Measurements from ENCODE around the gene KCNG2. TPM values are rescaled to one million over a fixed set of nuclear protein-coding genes. Genes with fewer than 3 reads are reported as not detected.

KCNG2 gene
- total and polyA plus RNA-seq, 4 donors, result 0.03 to 0.23 (median 0.08) TPM; not detected in 1

- Histone ChIP-seq H3K4me1 (ENCODE audit: control insufficient read depth in 4 of 4, insufficient read depth in 4 of 4, low read length in 3 of 4) (peaks cover 1 to 23% (median 15%) of the 10 kb centered on the region in 4 donors), H3K36me3 (ENCODE audit: control insufficient read depth in 4 of 4, insufficient read depth in 3 of 4, low read depth in 1 of 4, low read length in 3 of 4) (peaks cover 3 to 31% (median 27%) of the 10 kb centered on the region in 4 donors), H3K4me3 (ENCODE audit: low read depth in 1 of 3, low read length in 3 of 3) (no peak overlapping the region), H3K9ac (ENCODE audit: low read depth in 1 of 2, low read length in 2 of 2) (no peak overlapping the region), H3K27me3 (ENCODE audit: control insufficient read depth in 4 of 4, insufficient read depth in 4 of 4, low read length in 3 of 4) (no peaks in the 10 kb centered on the region), H3K27ac (ENCODE audit: low read depth in 1 of 2, low read length in 2 of 2) (no peak overlapping the region), H3K9me3 (ENCODE audit: control insufficient read depth in 4 of 4, low read length in 3 of 4) (peaks cover 0 to 3% (median 2%) of the 10 kb centered on the region in 4 donors)
- WGBS, result 99% methylated on average over 2 of the region's 2 CpGs
- no peak for TF ChIP-seq FOXA1 (IDR thresholded peaks at IDR 0.05)
- TF ChIP-seq, protein P1, sequence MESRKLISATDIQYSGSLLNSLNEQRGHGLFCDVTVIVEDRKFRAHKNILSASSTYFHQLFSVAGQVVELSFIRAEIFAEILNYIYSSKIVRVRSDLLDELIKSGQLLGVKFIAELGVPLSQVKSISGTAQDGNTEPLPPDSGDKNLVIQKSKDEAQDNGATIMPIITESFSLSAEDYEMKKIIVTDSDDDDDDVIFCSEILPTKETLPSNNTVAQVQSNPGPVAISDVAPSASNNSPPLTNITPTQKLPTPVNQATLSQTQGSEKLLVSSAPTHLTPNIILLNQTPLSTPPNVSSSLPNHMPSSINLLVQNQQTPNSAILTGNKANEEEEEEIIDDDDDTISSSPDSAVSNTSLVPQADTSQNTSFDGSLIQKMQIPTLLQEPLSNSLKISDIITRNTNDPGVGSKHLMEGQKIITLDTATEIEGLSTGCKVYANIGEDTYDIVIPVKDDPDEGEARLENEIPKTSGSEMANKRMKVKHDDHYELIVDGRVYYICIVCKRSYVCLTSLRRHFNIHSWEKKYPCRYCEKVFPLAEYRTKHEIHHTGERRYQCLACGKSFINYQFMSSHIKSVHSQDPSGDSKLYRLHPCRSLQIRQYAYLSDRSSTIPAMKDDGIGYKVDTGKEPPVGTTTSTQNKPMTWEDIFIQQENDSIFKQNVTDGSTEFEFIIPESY (IDR thresholded peaks at IDR 0.05), result no peak
- DNase-seq (ENCODE audit: low spot score), result no peak
These were observed 132.4 kb downstream of the KCNG2 start for GRCh38 chr18:79930020-79930642.

GRCh38 chr18:79931475-79931874 lies 133.7 kb downstream of the KCNG2 start:
- Histone ChIP-seq H3K9ac (ENCODE audit: low read depth in 1 of 2, low read length in 2 of 2) (no peak overlapping the region), H3K27me3 (ENCODE audit: control insufficient read depth in 4 of 4, insufficient read depth in 4 of 4, low read length in 3 of 4) (no peaks in the 10 kb centered on the region), H3K4me1 (ENCODE audit: control insufficient read depth in 4 of 4, insufficient read depth in 4 of 4, low read length in 3 of 4) (peaks cover 11 to 33% (median 26%) of the 10 kb centered on the region in 4 donors), H3K36me3 (ENCODE audit: control insufficient read depth in 4 of 4, insufficient read depth in 3 of 4, low read depth in 1 of 4, low read length in 3 of 4) (peaks cover 3 to 24% (median 21%) of the 10 kb centered on the region in 4 donors), H3K4me3 (ENCODE audit: low read depth in 1 of 3, low read length in 3 of 3) (no peak overlapping the region), H3K27ac (ENCODE audit: low read depth in 1 of 2, low read length in 2 of 2) (no peak overlapping the region), H3K9me3 (ENCODE audit: control insufficient read depth in 4 of 4, low read length in 3 of 4) (peaks cover 0 to 3% (median 2%) of the 10 kb centered on the region in 4 donors)
- TF ChIP-seq RAD21 (IDR thresholded peaks at IDR 0.05) (no peak), HNF4G (IDR thresholded peaks at IDR 0.05) (no peak), EGR1 (IDR thresholded peaks at IDR 0.05; ENCODE audit: low read depth in 2 of 2) (no peak), HNF4A (conservative IDR thresholded peaks at IDR 0.05) (no peak), CTCF (IDR thresholded peaks at IDR 0.05; ENCODE audit: low read depth, low read length, missing input control) (no peak), SP1 (IDR thresholded peaks at IDR 0.05) (no peak), TAF1 (conservative IDR thresholded peaks at IDR 0.05) (no peak), GABPA (IDR thresholded peaks at IDR 0.05 in 1 of 2, conservative IDR thresholded peaks at IDR 0.05 in 1 of 2) (no peak), JUND (IDR thresholded peaks at IDR 0.05) (no peak)
- TF ChIP-seq, protein P2, sequence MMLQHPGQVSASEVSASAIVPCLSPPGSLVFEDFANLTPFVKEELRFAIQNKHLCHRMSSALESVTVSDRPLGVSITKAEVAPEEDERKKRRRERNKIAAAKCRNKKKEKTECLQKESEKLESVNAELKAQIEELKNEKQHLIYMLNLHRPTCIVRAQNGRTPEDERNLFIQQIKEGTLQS (IDR thresholded peaks at IDR 0.05), result no peak
- TF ChIP-seq, protein P1 (IDR thresholded peaks at IDR 0.05), result no peak
- TF ChIP-seq, protein P3, sequence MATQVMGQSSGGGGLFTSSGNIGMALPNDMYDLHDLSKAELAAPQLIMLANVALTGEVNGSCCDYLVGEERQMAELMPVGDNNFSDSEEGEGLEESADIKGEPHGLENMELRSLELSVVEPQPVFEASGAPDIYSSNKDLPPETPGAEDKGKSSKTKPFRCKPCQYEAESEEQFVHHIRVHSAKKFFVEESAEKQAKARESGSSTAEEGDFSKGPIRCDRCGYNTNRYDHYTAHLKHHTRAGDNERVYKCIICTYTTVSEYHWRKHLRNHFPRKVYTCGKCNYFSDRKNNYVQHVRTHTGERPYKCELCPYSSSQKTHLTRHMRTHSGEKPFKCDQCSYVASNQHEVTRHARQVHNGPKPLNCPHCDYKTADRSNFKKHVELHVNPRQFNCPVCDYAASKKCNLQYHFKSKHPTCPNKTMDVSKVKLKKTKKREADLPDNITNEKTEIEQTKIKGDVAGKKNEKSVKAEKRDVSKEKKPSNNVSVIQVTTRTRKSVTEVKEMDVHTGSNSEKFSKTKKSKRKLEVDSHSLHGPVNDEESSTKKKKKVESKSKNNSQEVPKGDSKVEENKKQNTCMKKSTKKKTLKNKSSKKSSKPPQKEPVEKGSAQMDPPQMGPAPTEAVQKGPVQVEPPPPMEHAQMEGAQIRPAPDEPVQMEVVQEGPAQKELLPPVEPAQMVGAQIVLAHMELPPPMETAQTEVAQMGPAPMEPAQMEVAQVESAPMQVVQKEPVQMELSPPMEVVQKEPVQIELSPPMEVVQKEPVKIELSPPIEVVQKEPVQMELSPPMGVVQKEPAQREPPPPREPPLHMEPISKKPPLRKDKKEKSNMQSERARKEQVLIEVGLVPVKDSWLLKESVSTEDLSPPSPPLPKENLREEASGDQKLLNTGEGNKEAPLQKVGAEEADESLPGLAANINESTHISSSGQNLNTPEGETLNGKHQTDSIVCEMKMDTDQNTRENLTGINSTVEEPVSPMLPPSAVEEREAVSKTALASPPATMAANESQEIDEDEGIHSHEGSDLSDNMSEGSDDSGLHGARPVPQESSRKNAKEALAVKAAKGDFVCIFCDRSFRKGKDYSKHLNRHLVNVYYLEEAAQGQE (IDR thresholded peaks at IDR 0.05), result no peak
- DNase-seq (ENCODE audit: low spot score), result no peak
- over 99% methylated on average over 2 of the region's 2 CpGs for WGBS

All from liver (tissue), 9 donors.